GM18505 (cell line): ENCODE results near the gene HLA-DMB.

Experiments used
- ATAC-seq: cut with Tn5 transposase; IDR thresholded peaks from one replicate; pipeline ENCODE4 v1.9.1; 2021; ENCODE audit not compliant: unreplicated experiment
- POLR2A ChIP-seq: IDR thresholded peaks from 4 replicates; pipeline ENCODE4 v1.6.1; 2011; ENCODE audit warnings: borderline replicate concordance; ENCODE audit not compliant: insufficient read depth, insufficient read length; ENCODE audit errors: extremely low read depth

Gene HLA-DMB

DNA sequence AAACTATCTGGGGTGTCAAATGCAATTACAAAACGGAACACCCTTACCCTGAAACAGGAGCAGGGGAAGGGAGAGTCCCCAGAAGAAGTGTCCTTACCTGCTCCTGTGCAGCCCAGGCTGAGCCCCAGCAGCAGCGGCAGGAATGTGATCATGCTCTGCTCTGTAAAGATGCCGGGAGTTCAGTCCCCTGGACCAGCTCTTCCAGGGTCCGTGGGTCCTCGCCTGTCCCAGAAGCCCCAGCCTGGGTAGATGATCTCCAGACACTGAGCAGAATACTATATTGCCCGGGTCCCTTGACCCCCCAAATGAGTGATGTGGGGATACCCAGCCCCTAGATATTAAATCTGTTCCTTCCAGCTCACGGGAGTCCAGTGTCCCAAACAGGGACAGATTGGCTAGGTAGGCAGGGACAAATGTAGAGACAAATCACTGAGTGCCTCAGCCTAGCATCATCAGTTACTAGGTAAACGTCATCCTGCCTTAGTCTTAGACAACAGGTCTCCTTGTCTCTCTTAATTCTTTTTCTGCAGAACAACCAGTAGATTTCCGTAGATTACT is at the start of gene HLA-DMB:
Gene HLA-DMB (minus strand): TSS at position 373 of the 558 bp plus-strand sequence. CDS start 221 bp downstream, at position 152.
- ATAC-seq = peak; percentile 44
- TF ChIP-seq POLR2A = peak; percentile 93

GRCh38 chr6:32989368-32989767 is 48.5 kb upstream of the HLA-DMB start:
- TF ChIP-seq POLR2A = no peak
- ATAC-seq = no peak

- no peak for TF ChIP-seq POLR2A
- no peak for ATAC-seq
Observed at GRCh38 chr6:32984622-32985389, 44.0 kb upstream of the HLA-DMB start.

DNA sequence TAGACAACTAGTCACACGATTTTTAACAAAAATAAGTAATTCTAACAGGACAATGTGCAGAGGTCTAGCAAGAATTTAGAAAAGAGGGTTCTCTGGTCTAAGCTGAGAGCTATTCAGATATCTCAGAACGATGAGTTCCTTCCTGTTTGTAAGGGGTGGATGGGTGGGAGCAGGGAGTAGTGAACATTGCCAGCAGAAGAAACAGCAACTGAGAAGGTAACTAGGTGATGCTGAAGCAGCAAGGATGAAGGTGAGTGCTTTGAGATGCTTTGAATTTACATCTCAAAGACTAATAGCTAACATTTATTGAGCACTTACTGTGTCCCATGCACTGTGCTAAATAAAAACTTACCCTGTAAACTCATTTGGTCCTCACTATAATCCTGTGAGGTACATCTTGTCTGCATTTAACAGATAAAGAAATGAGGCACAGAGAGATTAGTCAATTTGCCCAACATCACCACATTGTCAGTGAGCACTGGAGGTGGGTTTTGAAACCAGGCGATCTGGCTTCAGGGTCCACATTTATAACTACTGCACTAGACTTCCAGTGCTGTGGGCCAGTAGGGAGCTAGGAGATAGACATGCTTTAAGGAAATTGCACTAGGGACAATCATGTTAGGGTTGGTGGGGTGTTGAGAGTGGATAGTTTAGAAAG is 43.3 kb upstream of the HLA-DMB start:
- no peak for ATAC-seq

GRCh38 chr6:32983493-32983848 is 42.6 kb upstream of the HLA-DMB start:
- no peak for ATAC-seq
- TF ChIP-seq POLR2A = no peak

More for the DNA sequence above, 43.3 kb upstream of the HLA-DMB start:
- no peak for TF ChIP-seq POLR2A

GRCh38 chr6:32982702-32983492 is 42.1 kb upstream of the HLA-DMB start:
- no peak for ATAC-seq
- TF ChIP-seq POLR2A = peak; percentile 15

DNA sequence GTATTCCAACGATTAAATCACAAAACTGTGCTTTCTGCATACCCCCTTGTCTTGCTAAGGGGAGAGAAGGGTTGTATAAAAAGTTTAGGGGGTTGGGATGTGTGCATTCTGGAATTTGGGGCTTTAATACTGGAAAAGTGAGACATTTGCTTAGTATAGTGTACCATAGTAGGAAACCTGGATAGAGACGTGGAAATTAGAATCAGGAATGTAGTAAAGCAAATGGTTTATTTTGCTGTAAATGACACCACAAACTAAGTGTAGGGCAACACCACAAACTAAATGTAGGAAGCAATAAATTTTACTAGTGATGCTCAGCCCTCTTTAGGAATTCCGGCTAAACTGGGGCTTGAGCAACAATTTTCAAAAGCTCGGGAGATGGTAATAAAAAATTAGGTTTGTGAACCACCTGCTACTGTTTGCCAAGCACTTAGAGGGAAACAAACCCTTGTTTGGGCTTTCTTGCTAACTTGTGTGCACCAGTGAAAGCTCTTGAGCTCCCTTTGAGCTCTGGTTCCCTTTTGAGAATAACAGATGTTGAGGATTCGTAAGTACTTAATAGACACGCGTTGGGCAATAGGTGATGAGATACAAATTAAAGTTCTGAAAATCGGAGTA is 41.4 kb upstream of the HLA-DMB start:
- no peak for TF ChIP-seq POLR2A
- no peak for ATAC-seq

DNA sequence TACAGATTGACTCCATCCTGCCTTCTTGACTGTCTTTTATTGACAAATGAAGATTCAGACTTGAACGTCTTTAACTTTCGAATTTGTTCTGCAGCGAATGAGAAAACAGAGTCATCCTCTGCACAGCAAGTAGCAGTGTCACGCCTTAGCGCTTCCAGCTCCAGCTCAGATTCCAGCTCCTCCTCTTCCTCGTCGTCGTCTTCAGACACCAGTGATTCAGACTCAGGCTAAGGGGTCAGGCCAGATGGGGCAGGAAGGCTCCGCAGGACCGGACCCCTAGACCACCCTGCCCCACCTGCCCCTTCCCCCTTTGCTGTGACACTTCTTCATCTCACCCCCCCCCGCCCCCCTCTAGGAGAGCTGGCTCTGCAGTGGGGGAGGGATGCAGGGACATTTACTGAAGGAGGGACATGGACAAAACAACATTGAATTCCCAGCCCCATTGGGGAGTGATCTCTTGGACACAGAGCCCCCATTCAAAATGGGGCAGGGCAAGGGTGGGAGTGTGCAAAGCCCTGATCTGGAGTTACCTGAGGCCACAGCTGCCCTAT is 39.7 kb upstream of the HLA-DMB start:
- TF ChIP-seq POLR2A = peak; percentile 19
- ATAC-seq = no peak

GRCh38 chr6:32979720-32980487 is 39.1 kb upstream of the HLA-DMB start:
- TF ChIP-seq POLR2A = no peak
- no peak for ATAC-seq

DNA sequence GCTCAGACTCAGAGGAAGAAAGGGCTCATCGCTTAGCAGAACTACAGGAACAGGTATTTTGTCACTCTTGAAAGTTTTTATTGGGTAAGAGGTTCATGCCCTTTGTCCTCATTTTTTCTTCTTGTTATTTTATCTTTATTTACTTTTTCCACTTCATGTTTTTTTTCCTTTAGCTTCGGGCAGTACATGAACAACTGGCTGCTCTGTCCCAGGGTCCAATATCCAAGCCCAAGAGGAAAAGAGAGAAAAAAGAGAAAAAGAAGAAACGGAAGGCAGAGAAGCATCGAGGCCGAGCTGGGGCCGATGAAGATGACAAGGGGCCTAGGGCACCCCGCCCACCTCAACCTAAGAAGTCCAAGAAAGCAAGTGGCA is 37.1 kb upstream of the HLA-DMB start:
- TF ChIP-seq POLR2A = no peak
- ATAC-seq = no peak

DNA sequence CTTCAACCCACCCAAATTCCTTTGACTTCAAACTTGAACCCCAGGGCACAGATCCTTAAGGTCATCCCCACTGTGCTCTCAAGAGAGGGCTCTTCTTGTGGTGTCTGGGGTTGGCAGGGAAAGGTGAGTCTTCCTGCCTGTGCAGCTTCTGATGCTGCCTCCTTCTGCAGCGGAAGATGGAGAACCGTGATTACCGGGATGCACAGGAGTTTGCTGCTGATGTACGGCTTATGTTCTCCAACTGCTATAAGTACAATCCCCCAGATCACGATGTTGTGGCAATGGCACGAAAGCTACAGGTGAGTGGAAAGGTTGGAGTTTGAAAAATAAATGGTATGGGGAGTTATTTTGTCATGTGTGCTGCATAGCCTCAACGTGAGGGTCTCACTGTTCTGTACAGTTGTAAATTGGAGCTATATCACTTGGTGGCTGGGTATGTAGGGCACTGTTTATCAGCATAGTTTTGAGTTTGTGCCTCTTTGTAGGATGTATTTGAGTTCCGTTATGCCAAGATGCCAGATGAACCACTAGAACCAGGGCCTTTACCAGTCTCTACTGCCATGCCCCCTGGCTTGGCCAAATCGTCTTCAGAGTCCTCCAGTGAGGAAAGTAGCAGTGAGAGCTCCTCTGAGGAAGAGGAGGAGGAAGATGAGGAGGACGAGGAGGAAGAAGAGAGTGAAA is 36.6 kb upstream of the HLA-DMB start:
- TF ChIP-seq POLR2A = no peak
- no peak for ATAC-seq

GRCh38 chr6:32976334-32977069 is 35.7 kb upstream of the HLA-DMB start:
- ATAC-seq = no peak
- peak; percentile 42 for TF ChIP-seq POLR2A

GRCh38 chr6:32975886-32976285 is 35.1 kb upstream of the HLA-DMB start:
- no peak for TF ChIP-seq POLR2A
- no peak for ATAC-seq
